Uterus (tissue), 4 donors: ENCODE results near the gene ISOC2. TPM values are rescaled to one million over a fixed set of nuclear protein-coding genes. Genes with fewer than 3 reads are reported as not detected.
"Not testable (repeated sequence)": the region's sequence is repeated elsewhere in the genome, so short reads cannot be mapped to it uniquely, and the experiment has no call there.

Experiments
- DNase-seq, 2 donors: peaks; one replicate each; pipeline ENCODE4 v3.0.0-alpha.2; 2019 to 2020
- H3K27ac ChIP-seq, 2 donors: fragments of 200-600 bp; sonication (generic); 1 replicate in 1 of 2; 2 replicates in 1 of 2; pipeline ENCODE4 v1.5.1; 2016 to 2018
- H3K27me3 ChIP-seq, 2 donors: fragments of 200-600 bp; sonication (generic); one replicate each; pipeline ENCODE4 v1.5.1; 2018 to 2019; ENCODE audit warnings: control low read depth in 1 of 2
- H3K36me3 ChIP-seq, 2 donors: fragments of 200-600 bp; sonication (generic); one replicate each; pipeline ENCODE4 v1.5.1; 2019; ENCODE audit warnings: control low read depth in 1 of 2
- H3K4me1 ChIP-seq, 2 donors: fragments of 200-600 bp; sonication (generic); one replicate each; pipeline ENCODE4 v1.5.1; 2018 to 2019; ENCODE audit warnings: control low read depth in 1 of 2
- H3K4me3 ChIP-seq, 2 donors: fragments of 200-600 bp; sonication (generic); 1 replicate in 1 of 2; 2 replicates in 1 of 2; pipeline ENCODE4 v1.5.1; 2018 to 2019; ENCODE audit warnings: mild to moderate bottlenecking in 1 of 2
- H3K9me3 ChIP-seq, 2 donors: fragments of 200-600 bp; sonication (generic); one replicate each; pipeline ENCODE4 v1.5.1; 2019; ENCODE audit warnings: control low read depth in 1 of 2
- CTCF ChIP-seq, 4 experiments: fragments of 200-600 bp in 2 of 4; fragments of 450-650 bp in 2 of 4; sonication (generic) in 2 of 4; IDR thresholded peaks; one replicate each; pipeline ENCODE4 v1.5.1; 2016 to 2019; ENCODE audit warnings: antibody characterized with exemption in 4 of 4, mild to moderate bottlenecking in 2 of 4, moderate library complexity in 1 of 4
- POLR2A ChIP-seq, 2 donors: fragments of 450-650 bp; IDR thresholded peaks; one replicate each; pipeline ENCODE4 v1.6.1; 2016; ENCODE audit warnings: antibody characterized with exemption in 2 of 2, mild to moderate bottlenecking in 1 of 2, moderate library complexity in 1 of 2
- intact Hi-C: fragments of 100-400 bp; cut with DNase I; formaldehyde crosslinking; loops from one replicate; pipeline ENCODE4 v1.15.1; 2023; ENCODE audit warnings: low total_unique reads
- total RNA-seq, 4 donors: library from RNA; depleted of rRNA in 3 of 4; stranded (reverse); fragments of >200 nt in 3 of 4; gene quantifications; one replicate each; pipeline versions ENCODE4 v1.1.0 to v1.2.4, GENCODE V29; 2014 to 2023
- donor health status: DM: yes; HTN: yes; CAD: no.

Gene ISOC2
- total RNA-seq, 4 donors from 2014 or later, result 1.2 to 78.6 (median 23.8) TPM

GRCh38 chr19:55407800-55408532 lies 53.5 kb downstream of the ISOC2 start:
- Histone ChIP-seq H3K27me3 (no peaks in the 10 kb centered on the region), H3K4me1 (peaks cover 0 to 7% of the 10 kb centered on the region in 2 donors), H3K9me3 (no peaks in the 10 kb centered on the region), H3K27ac (peak overlapping the region; percentile 95 to 98), H3K4me3 (peak overlapping the region; percentile 90 to 93), H3K36me3 (no peaks in the 10 kb centered on the region)
- DNase-seq, result peak; percentile 98
- intact Hi-C loops, result no loop called here
- peak in 1 of 4 experiments; percentile 6 for TF ChIP-seq CTCF (IDR thresholded peaks at IDR 0.05)
- TF ChIP-seq POLR2A (IDR thresholded peaks at IDR 0.05), result no peak

- H3K27me3 ChIP-seq, intact Hi-C loops, H3K9me3 ChIP-seq, H3K4me1 ChIP-seq, H3K36me3 ChIP-seq, DNase-seq: not testable (repeated sequence)
- Histone ChIP-seq H3K4me3 (peak within 1 kb of the TSS; percentile 90 to 93), H3K27ac (peak within 1 kb of the TSS; percentile 95 to 98)
- TF ChIP-seq POLR2A (IDR thresholded peaks at IDR 0.05) (peak; percentile 95 to 99), CTCF (IDR thresholded peaks at IDR 0.05) (peak in 1 of 4 experiments; percentile 18)
Observed at GRCh38 chr19:55407550-55407799, 54.0 kb downstream of the ISOC2 start, which contains the start of gene UBE2S. UBE2S (minus strand) TSS chr19:55407788; CDS start chr19:55407589, 199 bp downstream.

GRCh38 chr19:55406826-55407549 lies 54.5 kb downstream of the ISOC2 start:
- intact Hi-C loops, result no loop called here
- peak in 1 of 2 donors; percentile 40 for DNase-seq
- Histone ChIP-seq H3K4me3 (peak overlapping the region; percentile 90 to 93), H3K27ac (peak overlapping the region; percentile 95 to 98), H3K9me3 (no peaks in the 10 kb centered on the region), H3K27me3 (no peaks in the 10 kb centered on the region), H3K36me3 (no peaks in the 10 kb centered on the region), H3K4me1 (peaks cover 0 to 7% of the 10 kb centered on the region in 2 donors)
- TF ChIP-seq POLR2A (IDR thresholded peaks at IDR 0.05) (no peak), CTCF (IDR thresholded peaks at IDR 0.05) (no peak)

- H3K27ac ChIP-seq, result no peak overlapping the region
- no peaks in the 10 kb centered on the region for H3K36me3 ChIP-seq
- TF ChIP-seq CTCF (IDR thresholded peaks at IDR 0.05) (no peak), POLR2A (IDR thresholded peaks at IDR 0.05) (no peak)
- H3K4me1 ChIP-seq, result peaks cover 0 to 7% of the 10 kb centered on the region in 2 donors
- intact Hi-C loops, result no loop called here
- H3K4me3 ChIP-seq, result peak overlapping the region; percentile 90 to 93
- no peaks in the 10 kb centered on the region for H3K9me3 ChIP-seq
- no peaks in the 10 kb centered on the region for H3K27me3 ChIP-seq
- DNase-seq, result no peak
Observed at GRCh38 chr19:55406091-55406825, 55.2 kb downstream of the ISOC2 start.
